Umbilical cord (tissue), 2 donors: Measurements from ENCODE around the gene NDUFB2. TPM values are rescaled to one million over a fixed set of nuclear protein-coding genes. Genes with fewer than 3 reads are reported as not detected.
"Not testable (repeated sequence)": the region's sequence is repeated elsewhere in the genome, so short reads cannot be mapped to it uniquely, and the experiment has no call there.

ENCODE experiments used
- DNase-seq: peaks from one replicate; pipeline ENCODE4 v3.0.0-alpha.2; 2015; ENCODE audit warnings: low spot score
- total RNA-seq: library from RNA; depleted of rRNA; stranded (reverse); fragments of >200 nt; gene quantifications from one replicate; pipeline ENCODE4 v1.2.3, GENCODE V29; 2014; ENCODE audit warnings: low replicate concordance; ENCODE audit not compliant: insufficient read depth

NDUFB2 gene
- total RNA-seq, 1 donor from 2014 or later = 65.7 TPM

- DNase-seq = peak; percentile 51
Measured at GRCh38 chr7:140672382-140673062, 24.0 kb upstream of the NDUFB2 start, which contains the start of gene ADCK2. Gene ADCK2, plus strand, starts transcription at chr7:140672945. Its CDS starts 386 bp downstream, at chr7:140673331.

- peak; percentile 64 for DNase-seq
Measured at GRCh38 chr7:140673063-140673773, 23.3 kb upstream of the NDUFB2 start.

- DNase-seq = no peak
Measured at GRCh38 chr7:140673774-140674155, 22.7 kb upstream of the NDUFB2 start.

- no peak for DNase-seq
Measured at GRCh38 chr7:140674356-140674800, 22.1 kb upstream of the NDUFB2 start.

GRCh38 chr7:140674899-140675701 lies 21.4 kb upstream of the NDUFB2 start:
- peak; percentile 53 for DNase-seq

- no peak for DNase-seq
Measured at GRCh38 chr7:140675726-140676125, 20.8 kb upstream of the NDUFB2 start.

GRCh38 chr7:140676306-140676705 lies 20.2 kb upstream of the NDUFB2 start:
- no peak for DNase-seq

GRCh38 chr7:140676956-140677355 lies 19.6 kb upstream of the NDUFB2 start:
- not testable (repeated sequence) for DNase-seq

GRCh38 chr7:140677496-140677895 lies 19.0 kb upstream of the NDUFB2 start:
- no peak for DNase-seq

GRCh38 chr7:140678081-140678815 lies 18.3 kb upstream of the NDUFB2 start:
- no peak for DNase-seq

GRCh38 chr7:140678816-140679130 lies 17.7 kb upstream of the NDUFB2 start:
- no peak for DNase-seq

- DNase-seq = no peak
Measured at GRCh38 chr7:140679186-140679585, 17.3 kb upstream of the NDUFB2 start.

GRCh38 chr7:140680886-140681285 lies 15.6 kb upstream of the NDUFB2 start:
- DNase-seq = no peak

GRCh38 chr7:140681766-140682165 lies 14.7 kb upstream of the NDUFB2 start:
- DNase-seq = no peak

GRCh38 chr7:140683657-140684056 lies 12.9 kb upstream of the NDUFB2 start:
- DNase-seq = no peak

GRCh38 chr7:140684066-140684950 lies 12.2 kb upstream of the NDUFB2 start:
- DNase-seq = no peak

- DNase-seq = no peak
Measured at GRCh38 chr7:140685407-140686087, 11.0 kb upstream of the NDUFB2 start.

- DNase-seq = no peak
Measured at GRCh38 chr7:140686921-140687320, 9.6 kb upstream of the NDUFB2 start.

- DNase-seq = no peak
Measured at GRCh38 chr7:140688341-140688740, 8.2 kb upstream of the NDUFB2 start.
